Measurements from ENCODE around the gene EPDR1.

EPDR1 gene

DNA sequence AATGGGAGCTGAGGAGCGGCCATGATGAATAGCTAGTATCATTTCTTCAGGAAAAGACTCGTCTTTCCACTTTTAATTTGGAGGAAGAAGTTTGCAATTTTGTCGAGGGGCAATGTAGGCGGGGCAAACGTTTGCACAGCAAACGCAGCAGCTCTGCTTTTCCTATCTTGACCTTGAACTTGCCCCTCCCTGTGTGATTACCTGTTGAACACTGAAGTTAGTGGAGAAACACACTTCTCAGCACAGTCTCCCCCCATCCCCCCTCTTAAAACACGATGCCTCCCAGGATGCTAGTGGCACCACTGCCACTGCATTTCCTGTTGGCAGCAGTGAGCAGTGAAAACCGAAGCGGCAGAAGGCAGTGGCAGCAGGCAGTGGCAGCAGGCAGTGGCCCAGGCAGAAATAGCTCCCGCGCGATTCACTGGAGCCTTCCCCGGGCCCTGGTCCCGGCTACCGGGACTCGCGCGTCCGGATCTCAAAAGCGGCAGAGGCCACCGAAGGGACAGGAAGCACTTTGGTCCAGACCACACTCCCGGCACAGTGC lies at the start of gene EPDR1:
EPDR1 (plus strand) TSS at position 336 of the 544 bp plus-strand sequence. CDS start 300 bp downstream, outside the sequence.
- DNase-seq (ENCODE audit: insufficient read length, low spot score) (peak; percentile 23), FAIRE-seq (no peak)

DNA sequence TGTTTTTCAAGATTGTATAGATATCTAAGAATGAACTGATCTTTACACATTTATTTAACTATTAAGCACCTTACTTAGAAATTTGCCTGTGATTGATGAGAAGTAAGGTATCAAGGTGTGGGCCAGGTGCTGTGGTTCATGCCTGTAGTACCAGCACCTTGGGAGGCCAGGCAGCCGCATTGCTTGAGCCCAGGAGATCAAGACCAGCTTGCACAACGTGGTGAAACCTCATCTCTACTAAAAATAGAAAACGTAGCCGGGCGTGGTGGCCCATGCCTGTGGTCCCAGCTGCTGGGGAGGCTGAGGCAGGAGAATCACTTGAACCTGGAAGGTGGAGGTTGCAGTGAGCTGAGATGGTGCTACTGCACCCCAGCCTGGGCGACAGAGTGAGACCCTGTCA lies 38.4 kb upstream of the EPDR1 start:
- no peak for DNase-seq (ENCODE audit: insufficient read length, low spot score)
- FAIRE-seq = no peak

DNA sequence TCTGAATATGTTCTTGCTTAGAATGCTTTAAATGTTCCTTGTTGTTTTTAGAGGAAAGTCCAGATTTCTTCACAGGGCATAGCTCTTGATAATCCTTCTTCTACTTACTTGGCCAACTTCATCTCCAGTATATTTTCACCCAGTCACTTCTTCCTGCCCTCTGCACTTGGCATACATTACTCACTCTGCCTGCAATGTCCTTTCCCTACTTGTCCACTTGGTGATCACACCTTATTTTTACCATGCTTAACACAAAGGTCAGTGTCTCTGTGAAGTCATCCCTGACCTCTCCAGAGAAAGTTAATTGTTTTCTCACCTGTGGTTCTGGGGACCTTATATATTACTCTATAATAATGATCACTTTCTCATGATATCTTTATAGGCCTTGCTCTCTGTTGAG lies 27.1 kb upstream of the EPDR1 start:
- DNase-seq (ENCODE audit: insufficient read length, low spot score) (no peak), FAIRE-seq (no peak)

DNA sequence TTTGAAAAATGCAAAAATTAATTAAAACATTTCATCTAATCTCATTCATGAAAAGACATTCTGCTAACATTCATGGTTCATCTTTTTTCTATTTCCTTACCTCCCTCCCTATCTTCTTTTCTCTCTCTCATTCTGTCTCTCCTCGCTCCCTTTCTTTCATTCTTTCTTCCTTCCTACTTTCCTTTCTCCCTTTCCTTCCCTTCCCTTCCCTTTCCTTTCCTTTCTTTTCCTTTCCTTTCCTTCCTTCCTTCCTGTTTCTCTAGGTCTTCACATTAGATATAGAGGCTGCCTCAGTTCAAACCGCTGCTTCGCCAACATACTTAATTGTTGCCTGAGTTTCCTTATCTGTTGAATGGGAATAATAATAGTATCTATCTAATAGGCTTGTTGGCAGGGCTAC lies 25.8 kb upstream of the EPDR1 start:
- DNase-seq (ENCODE audit: insufficient read length, low spot score) = no peak
- no peak for FAIRE-seq

DNA sequence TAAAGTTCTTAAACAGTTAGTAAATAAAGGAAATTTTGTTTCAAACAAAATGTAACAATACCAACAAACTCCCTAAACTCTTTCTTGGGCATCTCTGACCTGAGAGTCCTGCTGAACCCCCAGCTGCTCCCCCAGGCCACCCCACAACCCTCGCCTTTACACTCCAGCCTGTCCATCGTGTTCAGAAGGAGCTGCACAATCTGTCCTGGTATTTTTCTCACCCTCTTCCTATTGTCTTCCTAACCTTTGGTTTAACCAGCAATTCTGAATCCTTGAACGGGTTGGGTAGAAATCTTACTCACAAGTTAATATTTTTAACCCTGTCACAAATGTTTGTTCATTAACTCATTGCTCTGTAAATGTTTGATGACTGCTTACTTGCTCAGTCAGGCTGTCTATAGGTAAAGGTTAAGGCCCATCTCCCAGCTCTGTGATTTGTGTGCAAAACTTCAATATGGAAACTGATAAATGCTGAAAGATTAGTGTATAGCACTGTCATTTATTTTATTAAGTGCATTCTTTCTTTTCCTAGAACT lies 20.7 kb upstream of the EPDR1 start:
- DNase-seq (ENCODE audit: insufficient read length, low spot score) = no peak
- no peak for FAIRE-seq

DNA sequence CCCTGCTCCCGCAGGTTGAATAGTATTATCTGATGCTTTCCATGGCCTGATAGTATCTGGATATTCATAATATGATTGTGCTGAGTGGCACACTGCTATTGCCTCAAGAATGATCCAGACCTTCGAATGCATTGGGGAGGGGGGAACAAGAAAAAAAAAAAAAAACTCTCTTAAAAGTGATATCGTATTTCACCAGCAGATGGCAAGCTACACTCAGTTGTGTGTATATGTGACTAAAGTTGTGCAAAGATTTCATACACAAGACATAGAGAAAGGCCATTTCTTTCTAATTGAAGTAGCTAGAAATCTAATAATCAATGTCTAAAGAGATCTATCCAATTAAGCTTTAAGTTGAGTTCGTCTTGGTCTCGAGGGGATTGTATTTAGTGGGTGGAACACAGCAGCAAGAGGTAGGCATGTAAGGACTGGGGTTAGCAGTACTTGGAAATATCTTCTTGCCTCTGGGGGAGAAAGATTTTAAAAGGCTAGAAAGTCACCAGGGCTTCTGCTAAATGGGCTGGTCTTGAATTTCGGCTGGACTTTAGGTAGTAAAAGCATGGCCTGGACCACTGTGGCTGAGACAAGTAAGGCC lies 19.1 kb upstream of the EPDR1 start:
- FAIRE-seq = no peak

DNA sequence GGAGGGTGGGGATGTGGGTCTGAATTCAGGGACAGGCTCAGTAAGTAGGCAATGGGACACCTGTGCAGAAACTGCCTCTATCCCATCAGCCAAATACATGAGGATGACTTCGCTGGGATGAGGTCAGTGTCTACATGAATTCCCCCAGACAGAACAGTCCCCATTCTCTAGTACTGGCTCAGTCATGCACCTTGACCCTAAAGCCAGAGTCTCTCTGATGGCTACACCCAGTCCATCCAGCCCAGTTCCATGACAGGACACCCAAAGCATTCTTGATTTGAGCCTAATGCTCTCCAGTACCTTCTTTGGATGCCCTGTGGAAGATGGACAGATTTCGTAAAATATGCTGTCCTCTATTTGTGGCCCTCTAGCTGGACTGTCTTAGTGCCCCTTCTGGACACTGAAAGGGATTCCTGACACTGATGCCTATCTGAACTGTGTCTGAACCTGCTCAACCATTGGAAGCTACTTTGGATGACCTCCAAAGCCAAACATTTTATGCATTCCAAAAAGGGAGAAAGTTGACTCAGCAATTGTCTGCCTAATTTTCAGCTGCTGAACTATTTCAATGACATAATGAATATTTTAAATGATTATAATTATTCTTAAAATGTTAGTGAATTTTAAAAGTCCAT lies 18.4 kb upstream of the EPDR1 start:
- FAIRE-seq (no peak), DNase-seq (ENCODE audit: insufficient read length, low spot score) (peak; percentile 11)

More for the DNA sequence above, 19.1 kb upstream of the EPDR1 start:
- DNase-seq (ENCODE audit: insufficient read length, low spot score) = peak; percentile 10

DNA sequence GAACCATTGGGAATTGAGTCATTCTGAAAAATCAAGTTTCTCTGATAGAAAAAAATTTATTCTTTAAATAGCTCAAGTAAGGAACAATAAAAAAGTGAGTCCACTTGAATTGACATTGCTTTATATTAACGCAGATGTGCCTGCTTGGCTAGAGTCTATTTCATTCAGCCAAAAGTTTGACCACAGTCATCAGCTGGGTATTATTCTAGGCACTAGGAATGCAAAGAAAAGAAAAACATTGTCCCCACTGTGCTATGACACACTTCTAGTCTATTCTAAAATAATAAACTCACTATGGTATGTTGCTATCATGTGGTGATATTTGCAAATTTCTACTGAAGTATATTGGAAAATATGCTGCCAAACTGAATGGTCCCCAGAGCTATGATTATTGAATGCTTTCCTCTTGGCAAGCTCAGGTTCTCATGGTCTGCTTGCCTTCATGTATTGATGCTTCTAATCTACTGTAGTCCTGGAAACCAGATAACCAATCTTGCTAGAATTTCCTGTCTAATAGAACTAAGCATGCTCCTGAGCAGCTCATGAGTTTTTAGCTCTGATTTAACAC lies 12.1 kb upstream of the EPDR1 start:
- DNase-seq (ENCODE audit: insufficient read length, low spot score) = no peak
- no peak for FAIRE-seq

DNA sequence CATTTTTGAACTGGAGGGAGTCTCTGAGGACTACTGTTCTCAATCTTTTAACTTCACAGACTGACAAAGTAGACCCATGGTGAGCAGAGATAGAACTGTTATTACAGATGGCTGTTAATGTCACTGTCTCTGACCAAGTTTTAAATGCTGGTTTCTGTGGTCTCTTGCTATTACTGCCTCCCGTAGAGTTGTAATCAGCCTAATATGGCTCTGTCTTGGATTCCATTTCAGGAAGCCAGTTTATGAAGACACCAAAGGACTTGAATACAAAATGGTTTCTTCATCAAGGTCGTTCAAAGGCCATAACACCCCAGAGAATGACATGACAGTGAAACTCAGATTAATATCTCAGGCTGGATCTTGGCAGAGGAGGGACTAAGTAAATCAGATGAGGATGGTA lies 7.7 kb upstream of the EPDR1 start:
- FAIRE-seq (no peak), DNase-seq (ENCODE audit: insufficient read length, low spot score) (no peak)

DNA sequence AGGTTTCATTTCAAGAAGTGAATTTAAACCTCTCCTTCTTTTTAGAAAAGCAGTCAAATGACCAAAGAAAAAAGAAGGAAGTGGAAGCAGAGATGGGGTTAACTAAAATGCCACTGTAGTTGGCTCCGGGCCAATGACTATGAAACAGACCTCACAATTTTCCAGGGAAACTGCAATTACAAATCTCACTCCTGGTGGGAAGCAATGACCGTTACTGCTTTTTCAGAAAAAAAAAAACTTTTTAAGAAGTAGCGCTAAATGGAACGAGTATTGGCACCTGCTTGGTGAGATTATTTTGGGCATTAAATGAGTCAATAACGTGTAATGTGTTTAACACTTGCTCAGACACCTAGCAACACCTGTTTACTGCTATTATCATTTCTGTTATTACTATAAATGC lies 5.0 kb upstream of the EPDR1 start:
- FAIRE-seq = no peak

DNA sequence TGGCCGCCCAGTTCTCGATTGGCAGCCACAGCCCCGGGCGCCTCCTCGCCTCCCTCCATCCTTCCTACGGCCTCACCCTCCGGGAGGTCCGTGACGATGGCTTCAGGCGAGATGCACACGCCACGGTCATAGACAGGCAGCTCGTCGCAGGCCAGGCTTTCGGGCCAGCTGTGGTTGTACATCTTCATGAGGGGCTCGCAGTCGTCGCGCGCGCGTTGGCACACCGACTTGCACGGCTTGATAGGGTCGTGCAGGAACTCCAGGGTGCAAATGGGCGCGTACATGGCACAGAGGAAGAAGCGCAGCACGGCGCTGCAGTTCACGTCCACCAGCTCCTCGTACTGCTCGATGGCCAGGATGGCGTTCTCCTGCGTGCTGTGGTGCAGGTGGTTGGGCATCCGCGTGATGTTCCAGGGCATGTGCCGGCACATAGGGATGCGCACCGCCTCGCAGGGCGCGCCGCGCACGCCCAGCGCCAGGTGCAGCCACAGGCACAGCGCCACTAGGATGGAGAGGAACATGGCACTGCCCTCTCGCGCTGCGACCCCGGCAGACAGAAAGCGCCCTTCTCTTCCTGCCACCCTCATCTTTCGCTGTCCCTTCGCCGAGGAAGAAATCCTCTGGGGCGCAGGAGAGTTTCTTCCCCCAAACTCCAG lies 4.3 kb upstream of the EPDR1 start:
- FAIRE-seq = no peak
- DNase-seq (ENCODE audit: insufficient read length, low spot score) = no peak

More for the DNA sequence above, 5.0 kb upstream of the EPDR1 start:
- no peak for DNase-seq (ENCODE audit: insufficient read length, low spot score)

DNA sequence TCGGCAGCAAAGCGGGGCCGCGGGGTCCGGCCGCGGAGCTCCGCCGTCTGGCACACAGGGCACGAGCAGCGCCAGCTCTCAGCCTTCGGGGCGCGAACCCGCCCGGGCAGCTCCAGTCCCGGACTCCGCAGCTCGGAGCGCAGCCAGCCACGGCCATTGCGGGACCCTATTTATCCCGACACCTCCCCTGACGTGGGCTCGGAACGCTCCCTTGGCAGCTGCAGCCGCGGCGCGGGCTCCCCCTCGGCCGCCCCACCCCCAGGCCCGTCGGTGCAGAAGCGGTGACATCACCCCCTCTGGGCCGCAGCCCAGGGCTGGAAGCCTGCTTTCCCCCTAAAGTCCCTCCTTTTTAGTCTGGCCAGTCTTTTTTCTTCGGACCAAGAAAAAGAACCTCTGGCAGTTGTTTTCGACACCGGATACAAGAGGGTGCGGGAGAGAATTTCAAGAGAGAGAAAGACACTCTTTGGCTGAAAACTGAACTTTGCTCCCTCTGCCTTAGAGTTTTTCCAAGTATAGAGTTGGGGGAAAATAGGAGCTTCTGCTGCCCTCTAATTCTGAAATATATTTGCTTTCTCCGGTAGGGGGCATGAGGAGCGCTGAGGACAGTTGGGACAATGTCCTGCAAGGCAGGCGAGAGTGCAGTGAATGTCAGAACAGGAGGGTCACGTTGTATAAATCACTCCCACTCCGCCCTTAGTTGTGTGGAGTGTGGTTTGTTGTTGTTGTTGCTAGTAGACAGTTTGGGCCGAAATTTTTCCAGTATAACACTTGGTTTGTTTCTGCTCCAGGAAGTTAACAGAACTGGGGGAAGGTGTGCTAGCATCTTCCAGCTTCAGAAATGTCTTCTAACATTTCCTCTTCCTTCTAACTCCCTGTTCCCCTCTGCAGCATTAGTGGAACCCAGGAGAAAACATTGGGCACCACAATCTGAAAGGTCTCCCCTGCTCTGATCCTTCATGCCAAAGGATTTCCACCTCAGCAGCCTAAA lies 3.5 kb upstream of the EPDR1 start, which contains the start of gene SFRP4:
SFRP4 (minus strand) TSS at position 145 of the 988 bp plus-strand sequence. CDS start 280 bp downstream, outside the sequence.
- FAIRE-seq = no peak
- DNase-seq (ENCODE audit: insufficient read length, low spot score) = peak; percentile 23

DNA sequence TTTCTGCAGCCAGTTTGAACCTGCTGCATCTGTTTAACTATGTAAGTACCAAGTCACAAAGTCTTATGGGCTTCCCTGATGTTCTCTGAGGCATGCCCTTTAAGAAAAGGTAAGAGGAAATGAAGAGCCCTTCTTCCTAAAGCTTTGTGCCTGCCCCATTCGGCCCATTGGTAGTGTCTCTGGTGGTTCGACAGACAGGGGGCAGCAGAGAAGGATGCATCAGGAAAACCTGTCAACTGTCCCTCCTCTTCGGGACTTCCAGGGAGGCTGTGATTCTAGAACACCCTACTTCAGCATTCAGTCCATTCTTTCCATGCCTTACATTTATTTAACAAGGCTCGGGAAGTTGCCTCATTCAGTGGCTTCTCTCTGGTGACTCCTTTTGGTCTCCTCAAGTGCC lies 1.9 kb upstream of the EPDR1 start:
- no peak for FAIRE-seq

DNA sequence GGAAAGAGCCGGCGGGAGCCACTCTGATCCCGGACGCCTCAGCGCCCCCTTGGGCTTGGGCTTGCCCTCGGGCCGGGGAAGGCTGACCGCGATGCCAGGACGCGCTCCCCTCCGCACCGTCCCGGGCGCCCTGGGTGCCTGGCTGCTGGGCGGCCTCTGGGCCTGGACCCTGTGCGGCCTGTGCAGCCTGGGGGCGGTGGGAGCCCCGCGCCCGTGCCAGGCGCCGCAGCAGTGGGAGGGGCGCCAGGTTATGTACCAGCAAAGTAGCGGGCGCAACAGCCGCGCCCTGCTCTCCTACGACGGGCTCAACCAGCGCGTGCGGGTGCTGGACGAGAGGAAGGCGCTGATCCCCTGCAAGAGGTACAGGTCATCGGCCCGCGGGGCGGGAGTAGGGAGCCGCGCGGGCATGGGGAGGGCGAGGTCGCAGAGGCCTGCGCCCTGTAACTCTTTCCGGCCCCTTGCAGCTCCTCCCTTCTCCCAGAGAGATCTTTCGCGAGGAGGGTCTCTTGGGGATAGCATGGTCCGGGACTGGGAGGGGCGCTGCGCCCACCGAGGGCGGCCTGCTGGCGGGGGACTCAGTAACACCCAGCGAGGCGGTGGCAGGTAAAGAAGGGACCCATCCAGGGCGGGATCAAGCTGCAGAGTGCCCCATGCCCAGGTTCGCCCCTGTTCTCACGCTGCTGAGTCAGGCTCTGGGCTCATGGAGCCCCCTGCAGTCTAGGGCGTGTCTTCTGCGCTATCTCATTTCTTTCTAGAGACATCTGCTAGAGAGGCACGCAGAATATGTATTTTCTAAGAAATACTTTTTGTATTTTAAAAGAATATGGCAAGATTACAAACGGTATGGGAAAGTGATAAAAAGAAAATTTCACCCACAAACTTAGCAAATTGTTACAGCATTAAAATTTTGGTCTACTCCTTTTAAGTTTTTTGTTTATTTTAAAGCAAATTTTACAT lies 687 bp downstream of the EPDR1 start:
- DNase-seq (ENCODE audit: insufficient read length, low spot score) (no peak), FAIRE-seq (no peak)

More for the DNA sequence above, 1.9 kb upstream of the EPDR1 start:
- DNase-seq (ENCODE audit: insufficient read length, low spot score) = no peak

DNA sequence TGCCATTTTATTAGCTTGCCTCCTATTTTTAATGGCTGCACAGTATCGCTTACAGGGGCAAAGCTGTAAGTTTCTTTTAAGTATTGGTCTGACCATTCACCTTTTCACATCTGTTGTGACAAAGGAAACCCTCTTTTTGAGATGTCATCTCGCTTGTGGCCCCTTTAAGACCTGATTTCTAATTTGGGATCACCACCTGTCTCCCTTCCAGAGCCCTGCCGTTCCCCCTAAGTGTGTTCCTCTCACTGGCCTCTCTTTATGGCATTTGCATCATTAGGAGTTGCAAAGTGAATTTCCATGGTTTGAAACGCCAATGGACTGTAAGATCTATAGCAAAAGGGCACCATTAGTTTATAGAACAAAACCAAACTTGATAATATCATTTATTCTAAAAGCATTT lies 1.4 kb downstream of the EPDR1 start:
- no peak for FAIRE-seq
- no peak for DNase-seq (ENCODE audit: insufficient read length, low spot score)

DNA sequence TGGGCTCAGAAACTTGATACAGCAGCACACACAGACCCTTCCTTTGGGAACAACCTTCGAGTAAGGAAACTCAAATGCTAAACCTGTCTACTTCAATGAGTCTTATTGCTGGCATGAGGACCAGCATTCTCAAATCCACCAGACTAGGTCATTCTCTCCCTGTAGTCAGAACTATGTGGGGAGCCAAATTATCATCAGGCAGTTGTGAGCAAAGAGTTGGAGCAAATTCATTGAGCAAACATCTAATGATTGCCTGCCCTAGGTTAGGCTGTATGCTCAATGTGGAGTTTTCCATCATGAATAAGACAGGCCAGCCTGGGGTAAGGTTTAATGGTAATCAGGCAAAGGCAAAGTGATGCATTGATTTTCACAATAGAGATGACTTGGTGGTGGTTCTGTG lies 3.6 kb downstream of the EPDR1 start:
- DNase-seq (ENCODE audit: insufficient read length, low spot score) (no peak), FAIRE-seq (no peak)

DNA sequence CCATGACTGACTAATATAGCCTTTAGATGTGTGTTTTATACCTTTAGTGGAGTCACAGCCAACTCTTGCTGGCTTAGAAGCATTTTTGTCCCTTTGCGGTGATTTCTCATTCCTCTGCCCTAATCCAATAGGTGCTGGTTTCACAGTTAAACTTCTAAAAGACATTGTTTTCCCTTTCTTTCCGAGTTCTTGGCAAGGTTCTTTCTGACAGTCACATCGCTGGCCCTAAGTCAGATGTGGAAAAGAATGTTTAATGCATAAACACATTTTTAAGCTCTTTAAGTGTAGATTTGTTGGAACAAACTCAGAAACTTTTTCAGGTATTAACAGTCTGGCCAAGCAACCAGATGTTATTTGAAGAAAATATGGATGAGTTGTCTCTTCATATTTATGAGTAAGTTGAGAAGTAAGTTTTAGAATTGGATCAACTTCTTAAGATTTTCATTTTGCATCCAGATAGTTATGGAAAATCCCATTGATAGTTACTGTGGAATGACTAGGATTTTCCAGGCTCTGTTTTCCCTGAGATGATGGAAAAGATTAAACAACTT lies 4.1 kb downstream of the EPDR1 start:
- DNase-seq (ENCODE audit: insufficient read length, low spot score) (no peak), FAIRE-seq (no peak)

DNA sequence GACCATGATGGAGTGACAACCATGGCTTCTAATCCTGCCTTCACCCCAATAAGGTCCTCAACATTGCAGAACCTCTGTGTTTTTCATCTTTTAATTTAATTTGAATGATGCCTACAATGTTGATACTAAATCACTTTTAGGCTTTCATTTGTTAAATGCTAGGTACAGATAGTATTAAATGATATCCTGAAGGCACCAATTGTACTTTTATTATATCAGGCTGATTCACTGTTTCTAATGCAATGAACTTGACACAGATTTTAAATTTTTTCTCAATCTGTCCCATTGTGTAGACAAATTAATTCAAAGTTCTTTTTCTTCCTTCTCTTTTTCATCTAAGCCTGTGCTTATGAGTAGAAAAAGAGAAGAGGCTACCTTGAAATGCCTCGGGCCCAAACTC lies 5.2 kb downstream of the EPDR1 start:
- FAIRE-seq = no peak
- DNase-seq (ENCODE audit: insufficient read length, low spot score) = no peak
